ENCODE measurements around the gene PAQR9.

Gene PAQR9

GRCh38 chr3:142962175-142962519 lies 1.3 kb downstream of the PAQR9 start:
- no peaks in the 10 kb centered on the region for H3K9me3 ChIP-seq (ENCODE audit: control insufficient read depth, low read length)
- peaks cover 4% of the 10 kb centered on the region for H3K4me1 ChIP-seq (ENCODE audit: control insufficient read depth, insufficient read depth, low read length)
- no peak overlapping the region for H3K4me3 ChIP-seq (ENCODE audit: low read length)
- peaks cover 42% of the 10 kb centered on the region for H3K27me3 ChIP-seq (ENCODE audit: control insufficient read depth, insufficient read depth, low read length)
- no peak overlapping the region for H3K9ac ChIP-seq (ENCODE audit: low read length)
- no peaks in the 10 kb centered on the region for H3K36me3 ChIP-seq (ENCODE audit: control insufficient read depth, insufficient read depth, low read length)

- Histone ChIP-seq H3K9ac (ENCODE audit: low read length) (no peak overlapping the region), H3K4me1 (ENCODE audit: control insufficient read depth, insufficient read depth, low read length) (peaks cover 4% of the 10 kb centered on the region), H3K36me3 (ENCODE audit: control insufficient read depth, insufficient read depth, low read length) (no peaks in the 10 kb centered on the region), H3K27me3 (ENCODE audit: control insufficient read depth, insufficient read depth, low read length) (peaks cover 40% of the 10 kb centered on the region), H3K9me3 (ENCODE audit: control insufficient read depth, low read length) (no peaks in the 10 kb centered on the region), H3K4me3 (ENCODE audit: low read length) (no peak overlapping the region)
Measured at GRCh38 chr3:142961539-142961938, 1.9 kb downstream of the PAQR9 start.

- H3K4me3 ChIP-seq (ENCODE audit: low read length): no peak overlapping the region
- peaks cover 4% of the 10 kb centered on the region for H3K4me1 ChIP-seq (ENCODE audit: control insufficient read depth, insufficient read depth, low read length)
- H3K9ac ChIP-seq (ENCODE audit: low read length): no peak overlapping the region
- H3K9me3 ChIP-seq (ENCODE audit: control insufficient read depth, low read length): no peaks in the 10 kb centered on the region
- peaks cover 32% of the 10 kb centered on the region for H3K27me3 ChIP-seq (ENCODE audit: control insufficient read depth, insufficient read depth, low read length)
- H3K36me3 ChIP-seq (ENCODE audit: control insufficient read depth, insufficient read depth, low read length): no peaks in the 10 kb centered on the region
Measured at GRCh38 chr3:142960322-142960850, 3.1 kb downstream of the PAQR9 start.

- Histone ChIP-seq H3K27me3 (ENCODE audit: control insufficient read depth, insufficient read depth, low read length) (peaks cover 21% of the 10 kb centered on the region), H3K36me3 (ENCODE audit: control insufficient read depth, insufficient read depth, low read length) (no peaks in the 10 kb centered on the region), H3K4me3 (ENCODE audit: low read length) (no peak overlapping the region), H3K9me3 (ENCODE audit: control insufficient read depth, low read length) (no peaks in the 10 kb centered on the region), H3K4me1 (ENCODE audit: control insufficient read depth, insufficient read depth, low read length) (no peaks in the 10 kb centered on the region), H3K9ac (ENCODE audit: low read length) (no peak overlapping the region)
Measured at GRCh38 chr3:142958707-142959106, 4.8 kb downstream of the PAQR9 start.

GRCh38 chr3:142953443-142953842 lies 10.0 kb downstream of the PAQR9 start:
- no peaks in the 10 kb centered on the region for H3K36me3 ChIP-seq (ENCODE audit: control insufficient read depth, insufficient read depth, low read length)
- peaks cover 16% of the 10 kb centered on the region for H3K27me3 ChIP-seq (ENCODE audit: control insufficient read depth, insufficient read depth, low read length)
- no peak overlapping the region for H3K4me3 ChIP-seq (ENCODE audit: low read length)
- no peaks in the 10 kb centered on the region for H3K9me3 ChIP-seq (ENCODE audit: control insufficient read depth, low read length)
- H3K4me1 ChIP-seq (ENCODE audit: control insufficient read depth, insufficient read depth, low read length): no peaks in the 10 kb centered on the region
- no peak overlapping the region for H3K9ac ChIP-seq (ENCODE audit: low read length)

- Histone ChIP-seq H3K27me3 (ENCODE audit: control insufficient read depth, insufficient read depth, low read length) (peaks cover 24% of the 10 kb centered on the region), H3K9ac (ENCODE audit: low read length) (no peak overlapping the region), H3K9me3 (ENCODE audit: control insufficient read depth, low read length) (no peaks in the 10 kb centered on the region), H3K4me3 (ENCODE audit: low read length) (no peak overlapping the region), H3K4me1 (ENCODE audit: control insufficient read depth, insufficient read depth, low read length) (peaks cover under 1% of the 10 kb centered on the region), H3K36me3 (ENCODE audit: control insufficient read depth, insufficient read depth, low read length) (no peaks in the 10 kb centered on the region)
Measured at GRCh38 chr3:142952272-142953193, 10.9 kb downstream of the PAQR9 start.

- H3K27me3 ChIP-seq (ENCODE audit: control insufficient read depth, insufficient read depth, low read length): peaks cover 31% of the 10 kb centered on the region
- peaks cover 7% of the 10 kb centered on the region for H3K4me1 ChIP-seq (ENCODE audit: control insufficient read depth, insufficient read depth, low read length)
- H3K36me3 ChIP-seq (ENCODE audit: control insufficient read depth, insufficient read depth, low read length): no peaks in the 10 kb centered on the region
- no peaks in the 10 kb centered on the region for H3K9me3 ChIP-seq (ENCODE audit: control insufficient read depth, low read length)
- no peak overlapping the region for H3K4me3 ChIP-seq (ENCODE audit: low read length)
- H3K9ac ChIP-seq (ENCODE audit: low read length): no peak overlapping the region
Measured at GRCh38 chr3:142951794-142952193, 11.7 kb downstream of the PAQR9 start.

GRCh38 chr3:142950972-142951371 lies 12.5 kb downstream of the PAQR9 start:
- Histone ChIP-seq H3K36me3 (ENCODE audit: control insufficient read depth, insufficient read depth, low read length) (no peaks in the 10 kb centered on the region), H3K27me3 (ENCODE audit: control insufficient read depth, insufficient read depth, low read length) (peaks cover 36% of the 10 kb centered on the region), H3K4me3 (ENCODE audit: low read length) (no peak overlapping the region)

GRCh38 chr3:142947799-142948575 lies 15.5 kb downstream of the PAQR9 start:
- H3K4me1 ChIP-seq (ENCODE audit: control insufficient read depth, insufficient read depth, low read length): peaks cover 7% of the 10 kb centered on the region
- H3K9me3 ChIP-seq (ENCODE audit: control insufficient read depth, low read length): no peaks in the 10 kb centered on the region
- no peak overlapping the region for H3K9ac ChIP-seq (ENCODE audit: low read length)
- H3K27me3 ChIP-seq (ENCODE audit: control insufficient read depth, insufficient read depth, low read length): peaks cover 34% of the 10 kb centered on the region
- H3K4me3 ChIP-seq (ENCODE audit: low read length): no peak overlapping the region
- no peaks in the 10 kb centered on the region for H3K36me3 ChIP-seq (ENCODE audit: control insufficient read depth, insufficient read depth, low read length)

More at GRCh38 chr3:142950972-142951371, 12.5 kb downstream of the PAQR9 start:
- H3K4me1 ChIP-seq (ENCODE audit: control insufficient read depth, insufficient read depth, low read length): peaks cover 7% of the 10 kb centered on the region
- H3K9ac ChIP-seq (ENCODE audit: low read length): no peak overlapping the region
- H3K9me3 ChIP-seq (ENCODE audit: control insufficient read depth, low read length): no peaks in the 10 kb centered on the region

- Histone ChIP-seq H3K9me3 (ENCODE audit: control insufficient read depth, low read length) (no peaks in the 10 kb centered on the region), H3K27me3 (ENCODE audit: control insufficient read depth, insufficient read depth, low read length) (peaks cover 30% of the 10 kb centered on the region), H3K4me3 (ENCODE audit: low read length) (no peak overlapping the region), H3K9ac (ENCODE audit: low read length) (no peak overlapping the region), H3K4me1 (ENCODE audit: control insufficient read depth, insufficient read depth, low read length) (peaks cover 7% of the 10 kb centered on the region), H3K36me3 (ENCODE audit: control insufficient read depth, insufficient read depth, low read length) (no peaks in the 10 kb centered on the region)
Measured at GRCh38 chr3:142947352-142947751, 16.1 kb downstream of the PAQR9 start.

GRCh38 chr3:142946861-142947260 lies 16.6 kb downstream of the PAQR9 start:
- no peak overlapping the region for H3K4me3 ChIP-seq (ENCODE audit: low read length)
- H3K9ac ChIP-seq (ENCODE audit: low read length): no peak overlapping the region
- peaks cover 7% of the 10 kb centered on the region for H3K4me1 ChIP-seq (ENCODE audit: control insufficient read depth, insufficient read depth, low read length)
- no peaks in the 10 kb centered on the region for H3K9me3 ChIP-seq (ENCODE audit: control insufficient read depth, low read length)
- peaks cover 30% of the 10 kb centered on the region for H3K27me3 ChIP-seq (ENCODE audit: control insufficient read depth, insufficient read depth, low read length)
- no peaks in the 10 kb centered on the region for H3K36me3 ChIP-seq (ENCODE audit: control insufficient read depth, insufficient read depth, low read length)

GRCh38 chr3:142945023-142945422 lies 18.5 kb downstream of the PAQR9 start:
- Histone ChIP-seq H3K36me3 (ENCODE audit: control insufficient read depth, insufficient read depth, low read length) (no peaks in the 10 kb centered on the region), H3K4me3 (ENCODE audit: low read length) (no peak overlapping the region), H3K27me3 (ENCODE audit: control insufficient read depth, insufficient read depth, low read length) (peaks cover 23% of the 10 kb centered on the region), H3K9me3 (ENCODE audit: control insufficient read depth, low read length) (no peaks in the 10 kb centered on the region), H3K9ac (ENCODE audit: low read length) (no peak overlapping the region), H3K4me1 (ENCODE audit: control insufficient read depth, insufficient read depth, low read length) (peaks cover 7% of the 10 kb centered on the region)

All from mucosa of stomach (tissue), 1 donor.